Measurements from ENCODE around the gene APLP2. TPM values are rescaled to one million over a fixed set of nuclear protein-coding genes. Genes with fewer than 3 reads are reported as not detected.

Gene APLP2
- total and polyA plus RNA-seq, 9 of the 15 experiments (the other 6 are each of a cell fraction or from before 2014, with no cell fraction given) = 17.4 to 164 (median 118) TPM

- TF ChIP-seq FOXM1 (IDR thresholded peaks at IDR 0.05; ENCODE audit: low read depth) = no peak
- no peak for TF ChIP-seq FOXM1 (CRISPR knock-in tag; IDR thresholded peaks at IDR 0.05; ENCODE audit: low read depth)
- TF ChIP-seq, protein P1, sequence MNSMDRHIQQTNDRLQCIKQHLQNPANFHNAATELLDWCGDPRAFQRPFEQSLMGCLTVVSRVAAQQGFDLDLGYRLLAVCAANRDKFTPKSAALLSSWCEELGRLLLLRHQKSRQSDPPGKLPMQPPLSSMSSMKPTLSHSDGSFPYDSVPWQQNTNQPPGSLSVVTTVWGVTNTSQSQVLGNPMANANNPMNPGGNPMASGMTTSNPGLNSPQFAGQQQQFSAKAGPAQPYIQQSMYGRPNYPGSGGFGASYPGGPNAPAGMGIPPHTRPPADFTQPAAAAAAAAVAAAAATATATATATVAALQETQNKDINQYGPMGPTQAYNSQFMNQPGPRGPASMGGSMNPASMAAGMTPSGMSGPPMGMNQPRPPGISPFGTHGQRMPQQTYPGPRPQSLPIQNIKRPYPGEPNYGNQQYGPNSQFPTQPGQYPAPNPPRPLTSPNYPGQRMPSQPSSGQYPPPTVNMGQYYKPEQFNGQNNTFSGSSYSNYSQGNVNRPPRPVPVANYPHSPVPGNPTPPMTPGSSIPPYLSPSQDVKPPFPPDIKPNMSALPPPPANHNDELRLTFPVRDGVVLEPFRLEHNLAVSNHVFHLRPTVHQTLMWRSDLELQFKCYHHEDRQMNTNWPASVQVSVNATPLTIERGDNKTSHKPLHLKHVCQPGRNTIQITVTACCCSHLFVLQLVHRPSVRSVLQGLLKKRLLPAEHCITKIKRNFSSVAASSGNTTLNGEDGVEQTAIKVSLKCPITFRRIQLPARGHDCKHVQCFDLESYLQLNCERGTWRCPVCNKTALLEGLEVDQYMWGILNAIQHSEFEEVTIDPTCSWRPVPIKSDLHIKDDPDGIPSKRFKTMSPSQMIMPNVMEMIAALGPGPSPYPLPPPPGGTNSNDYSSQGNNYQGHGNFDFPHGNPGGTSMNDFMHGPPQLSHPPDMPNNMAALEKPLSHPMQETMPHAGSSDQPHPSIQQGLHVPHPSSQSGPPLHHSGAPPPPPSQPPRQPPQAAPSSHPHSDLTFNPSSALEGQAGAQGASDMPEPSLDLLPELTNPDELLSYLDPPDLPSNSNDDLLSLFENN (IDR thresholded peaks at IDR 0.05; ENCODE audit: low read depth in 2 of 2, low read length in 2 of 2) = no peak
- TF ChIP-seq, protein P2, sequence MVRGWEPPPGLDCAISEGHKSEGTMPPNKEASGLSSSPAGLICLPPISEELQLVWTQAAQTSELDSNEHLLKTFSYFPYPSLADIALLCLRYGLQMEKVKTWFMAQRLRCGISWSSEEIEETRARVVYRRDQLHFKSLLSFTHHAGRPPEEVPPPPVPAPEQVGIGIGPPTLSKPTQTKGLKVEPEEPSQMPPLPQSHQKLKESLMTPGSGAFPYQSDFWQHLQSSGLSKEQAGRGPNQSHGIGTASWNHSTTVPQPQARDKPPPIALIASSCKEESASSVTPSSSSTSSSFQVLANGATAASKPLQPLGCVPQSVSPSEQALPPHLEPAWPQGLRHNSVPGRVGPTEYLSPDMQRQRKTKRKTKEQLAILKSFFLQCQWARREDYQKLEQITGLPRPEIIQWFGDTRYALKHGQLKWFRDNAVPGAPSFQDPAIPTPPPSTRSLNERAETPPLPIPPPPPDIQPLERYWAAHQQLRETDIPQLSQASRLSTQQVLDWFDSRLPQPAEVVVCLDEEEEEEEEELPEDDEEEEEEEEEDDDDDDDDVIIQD (CRISPR knock-in tag; IDR thresholded peaks at IDR 0.05) = no peak
- TF ChIP-seq HDAC6 (IDR thresholded peaks at IDR 0.05; ENCODE audit: low read depth, low read length) = no peak
- no peak for TF ChIP-seq ZNF408 (CRISPR knock-in tag; IDR thresholded peaks at IDR 0.05; ENCODE audit: low read depth)
- no peak for TF ChIP-seq THRAP3 (IDR thresholded peaks at IDR 0.05; ENCODE audit: borderline replicate concordance)
- TF ChIP-seq GATA2 (CRISPR knock-in tag; IDR thresholded peaks at IDR 0.05) = no peak
- no peak for TF ChIP-seq ZNF133 (CRISPR knock-in tag; IDR thresholded peaks at IDR 0.05)
- TF ChIP-seq E2F4 (CRISPR knock-in tag; IDR thresholded peaks at IDR 0.05; ENCODE audit: low read depth) = no peak
- TF ChIP-seq PML (IDR thresholded peaks at IDR 0.05; ENCODE audit: low read length) = no peak
These were observed 98.4 kb downstream of the APLP2 start (continued) for GRCh38 chr11:130168105-130168504.
